ENCODE data around the gene CD80.
"Not testable (repeated sequence)": the region's sequence is repeated elsewhere in the genome, so short reads cannot be mapped to it uniquely, and the experiment has no call there.

CD80 gene

DNA sequence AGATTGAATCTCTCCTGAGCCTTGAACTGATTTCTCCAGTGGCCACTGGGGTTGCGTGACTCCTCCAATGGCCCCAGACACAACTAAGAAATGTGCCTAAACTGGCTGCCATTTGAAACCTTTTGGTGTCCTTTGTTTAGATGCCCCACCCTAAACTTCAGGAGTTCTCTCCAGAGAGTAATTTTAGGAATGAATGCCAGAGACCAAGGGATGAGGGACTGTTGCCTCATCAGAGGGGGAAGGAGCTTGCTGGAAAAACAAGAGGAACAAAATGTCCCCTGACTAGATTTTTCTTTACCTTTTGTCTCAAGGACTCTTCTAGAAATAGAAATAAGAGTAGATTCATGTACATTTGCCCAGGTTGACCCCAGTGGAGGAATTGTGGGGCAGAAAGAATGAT lies 11.8 kb upstream of the CD80 start:
- DNase-seq (ENCODE audit: extremely low read depth, low read depth) = no peak
- TF ChIP-seq, protein P1, sequence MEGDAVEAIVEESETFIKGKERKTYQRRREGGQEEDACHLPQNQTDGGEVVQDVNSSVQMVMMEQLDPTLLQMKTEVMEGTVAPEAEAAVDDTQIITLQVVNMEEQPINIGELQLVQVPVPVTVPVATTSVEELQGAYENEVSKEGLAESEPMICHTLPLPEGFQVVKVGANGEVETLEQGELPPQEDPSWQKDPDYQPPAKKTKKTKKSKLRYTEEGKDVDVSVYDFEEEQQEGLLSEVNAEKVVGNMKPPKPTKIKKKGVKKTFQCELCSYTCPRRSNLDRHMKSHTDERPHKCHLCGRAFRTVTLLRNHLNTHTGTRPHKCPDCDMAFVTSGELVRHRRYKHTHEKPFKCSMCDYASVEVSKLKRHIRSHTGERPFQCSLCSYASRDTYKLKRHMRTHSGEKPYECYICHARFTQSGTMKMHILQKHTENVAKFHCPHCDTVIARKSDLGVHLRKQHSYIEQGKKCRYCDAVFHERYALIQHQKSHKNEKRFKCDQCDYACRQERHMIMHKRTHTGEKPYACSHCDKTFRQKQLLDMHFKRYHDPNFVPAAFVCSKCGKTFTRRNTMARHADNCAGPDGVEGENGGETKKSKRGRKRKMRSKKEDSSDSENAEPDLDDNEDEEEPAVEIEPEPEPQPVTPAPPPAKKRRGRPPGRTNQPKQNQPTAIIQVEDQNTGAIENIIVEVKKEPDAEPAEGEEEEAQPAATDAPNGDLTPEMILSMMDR (IDR thresholded peaks at IDR 0.05; ENCODE audit: low read depth, low read length, missing control alignments) = no peak
- no peak overlapping the region for H3K4me3 ChIP-seq (replicated peaks; ENCODE audit: low read depth, low read length)

DNA sequence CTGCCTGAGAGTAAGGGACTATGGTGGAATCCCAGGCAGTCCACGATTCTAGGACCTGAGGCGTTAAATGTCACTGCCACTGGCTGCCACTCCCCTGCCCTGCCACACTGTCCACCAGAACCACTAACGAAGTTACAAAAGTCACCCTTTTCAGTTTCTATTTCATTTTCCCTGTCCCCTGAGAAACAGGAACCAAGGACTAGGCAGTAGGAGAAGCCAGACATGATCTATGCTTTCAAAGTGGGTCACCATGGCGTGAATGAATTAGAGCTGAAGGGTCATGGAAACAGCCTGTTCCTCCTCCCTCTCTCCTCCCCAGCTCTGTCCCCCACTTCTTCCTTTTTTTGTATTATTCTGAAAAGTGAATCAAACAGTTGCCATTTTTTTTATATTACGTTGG lies 10.8 kb upstream of the CD80 start:
- TF ChIP-seq, protein P1 (IDR thresholded peaks at IDR 0.05; ENCODE audit: low read depth, low read length, missing control alignments) = no peak
- DNase-seq (ENCODE audit: extremely low read depth, low read depth) = no peak
- H3K4me3 ChIP-seq (replicated peaks; ENCODE audit: low read depth, low read length) = no peak overlapping the region

DNA sequence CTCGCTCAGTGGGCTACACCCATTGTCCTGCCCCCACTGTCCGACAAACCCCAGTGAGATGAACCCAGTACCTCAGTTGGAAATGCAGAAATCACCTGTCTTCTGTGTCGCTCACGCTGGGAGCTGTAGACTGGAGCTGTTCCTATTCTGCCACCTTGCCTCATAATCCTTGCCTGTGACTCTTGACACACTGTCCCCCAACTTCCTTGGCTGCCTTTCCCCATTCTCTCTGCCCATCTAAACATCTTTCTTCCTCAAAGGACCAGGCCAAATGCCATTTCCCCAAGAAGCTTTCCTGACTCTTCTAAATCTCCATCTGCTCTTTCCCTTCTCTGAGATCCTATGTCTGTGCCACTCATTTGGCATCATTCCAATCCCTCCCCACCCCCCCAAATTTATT lies 9.7 kb upstream of the CD80 start:
- DNase-seq (ENCODE audit: extremely low read depth, low read depth) = no peak
- TF ChIP-seq, protein P1 (IDR thresholded peaks at IDR 0.05; ENCODE audit: low read depth, low read length, missing control alignments) = no peak
- no peak overlapping the region for H3K4me3 ChIP-seq (replicated peaks; ENCODE audit: low read depth, low read length)

DNA sequence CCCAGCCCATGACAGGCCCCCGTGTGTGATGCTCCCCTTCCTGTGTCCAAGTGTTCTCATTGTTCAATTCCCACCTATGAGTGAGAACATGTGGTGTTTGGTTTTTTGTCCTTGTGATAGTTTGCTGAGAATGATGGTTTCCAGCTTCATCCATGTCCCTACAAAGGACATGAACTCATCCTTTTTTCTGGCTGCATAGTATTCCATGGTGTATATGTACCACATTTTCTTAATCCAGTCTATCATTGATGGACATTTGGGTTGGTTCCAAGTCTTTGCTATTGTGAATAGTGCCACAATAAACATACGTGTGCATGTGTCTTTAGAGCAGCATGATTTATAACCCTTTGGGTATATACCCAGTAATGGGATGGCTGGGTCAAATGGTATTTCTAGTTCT lies 3.9 kb upstream of the CD80 start:
- DNase-seq (ENCODE audit: extremely low read depth, low read depth); H3K4me3 ChIP-seq (replicated peaks; ENCODE audit: low read depth, low read length): not testable (repeated sequence)

DNA sequence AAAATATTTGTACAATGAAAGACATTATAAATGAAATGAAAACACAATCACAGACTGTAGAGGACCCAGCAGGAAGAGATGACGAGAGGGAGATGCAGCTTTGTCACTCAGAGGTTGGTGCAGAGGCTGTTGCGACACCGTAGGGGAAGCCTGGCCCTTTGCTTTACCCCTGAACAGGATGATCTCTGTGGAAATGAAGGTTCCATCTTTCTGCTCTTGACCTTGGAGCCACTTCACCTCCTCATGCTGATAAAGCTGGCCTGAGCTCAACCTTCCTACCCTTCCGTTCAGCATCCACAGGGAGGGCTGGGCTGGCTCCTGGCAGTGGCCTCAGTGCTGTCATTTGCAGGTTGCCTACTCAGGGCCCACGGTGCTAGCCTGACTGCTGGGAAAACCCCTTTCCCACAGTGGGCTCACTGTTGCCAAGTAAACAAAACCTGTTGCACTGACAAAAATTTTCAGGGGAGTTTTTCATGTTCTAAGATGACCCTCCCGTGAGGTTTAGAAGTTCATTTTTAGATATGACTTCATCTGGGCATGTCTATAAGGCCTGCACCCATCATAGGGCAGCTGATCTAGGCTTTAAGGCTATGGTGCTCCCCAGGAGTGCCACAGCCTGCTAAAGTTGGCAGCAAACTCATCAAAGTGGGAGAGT lies 3.0 kb upstream of the CD80 start:
- H3K4me3 ChIP-seq (replicated peaks; ENCODE audit: low read depth, low read length) = no peak overlapping the region
- TF ChIP-seq, protein P1 (IDR thresholded peaks at IDR 0.05; ENCODE audit: low read depth, low read length, missing control alignments) = no peak
- no peak for DNase-seq (ENCODE audit: extremely low read depth, low read depth)

DNA sequence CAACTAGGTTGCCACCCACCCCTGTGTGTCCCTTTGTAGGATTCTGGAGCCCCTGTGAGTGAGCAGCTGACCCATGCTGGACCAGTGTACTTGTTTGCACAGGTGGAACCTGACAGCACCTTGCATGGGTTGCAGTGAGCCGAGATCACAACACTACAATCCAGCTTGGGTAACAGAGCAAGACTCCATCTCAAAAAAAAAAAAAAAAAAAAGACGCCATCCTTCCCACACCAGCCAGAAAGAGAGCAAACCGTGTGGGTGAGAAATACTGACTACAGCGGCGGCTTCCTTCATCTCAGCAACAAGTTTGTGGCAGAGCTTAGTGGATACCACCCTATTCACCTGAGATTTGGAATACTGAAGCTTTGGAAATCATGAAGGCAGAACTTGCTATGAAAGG lies 746 bp upstream of the CD80 start:
- H3K4me3 ChIP-seq (replicated peaks; ENCODE audit: low read depth, low read length) = no peak overlapping the region
- TF ChIP-seq, protein P1 (IDR thresholded peaks at IDR 0.05; ENCODE audit: low read depth, low read length, missing control alignments) = no peak
- DNase-seq (ENCODE audit: extremely low read depth, low read depth) = no peak

DNA sequence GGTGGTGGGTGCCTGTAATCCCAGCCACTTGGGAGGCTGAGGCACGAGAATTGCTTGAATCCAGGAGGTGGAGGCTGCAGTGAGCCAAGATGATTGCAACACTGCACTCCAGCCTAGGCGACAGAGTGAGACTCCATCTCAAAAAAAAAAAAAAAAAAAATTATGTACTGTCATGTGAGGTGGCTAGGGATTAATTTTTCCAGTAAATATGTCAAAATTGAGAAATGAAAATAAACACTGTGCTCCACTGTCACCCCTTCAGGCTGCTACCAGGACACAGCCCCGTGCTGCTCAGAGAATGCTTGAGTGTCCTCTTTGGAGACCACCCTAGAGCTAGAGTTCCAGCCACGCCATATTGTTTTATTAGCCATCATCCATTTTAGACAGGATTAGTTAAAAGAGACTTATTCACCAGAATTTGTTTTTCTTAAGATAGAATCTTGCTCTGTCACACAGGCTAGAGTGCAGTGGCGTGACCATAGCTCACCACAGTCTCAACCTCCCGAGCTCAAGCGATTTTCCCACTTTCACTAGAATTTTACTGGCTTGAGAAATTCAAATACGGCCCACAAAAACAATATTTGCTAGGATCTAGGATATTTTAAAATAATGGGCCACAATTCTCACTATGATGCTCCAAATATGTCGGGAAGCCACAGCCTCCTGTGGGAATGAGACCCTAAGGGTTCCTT lies 642 bp downstream of the CD80 start:
- no peak for DNase-seq (ENCODE audit: extremely low read depth, low read depth)
- H3K4me3 ChIP-seq (replicated peaks; ENCODE audit: low read depth, low read length) = no peak overlapping the region
- TF ChIP-seq, protein P1 (IDR thresholded peaks at IDR 0.05; ENCODE audit: low read depth, low read length, missing control alignments) = no peak
